Measurements from ENCODE around the gene CALHM1. TPM values are rescaled to one million over a fixed set of nuclear protein-coding genes. Genes with fewer than 3 reads are reported as not detected.

CALHM1 gene
- polyA plus RNA-seq, 3 donors, result 0.06 to 0.08 (median 0.08) TPM

Other genes starting within 250 kb of the CALHM1 start
- under 1 TPM; 0.14 to 0.19 (median 0.17) TPM for gene RPEL1, start 213.0 kb downstream of the CALHM1 start, polyA plus RNA-seq (ENCODE audit: insufficient read length in 3 of 3)
- gene INA, start 181.8 kb downstream of the CALHM1 start, polyA plus RNA-seq (ENCODE audit: insufficient read length in 3 of 3), result 1 to 10 TPM in 1 of 3 donors, under 1 TPM in 2; 0.54 to 1.1 (median 0.64) TPM
- gene PCGF6, start 107.8 kb downstream of the CALHM1 start, polyA plus RNA-seq (ENCODE audit: insufficient read length in 3 of 3), result 10 to 100 TPM; 12.9 to 15.7 (median 13.9) TPM
- 1 to 10 TPM; 7.4 to 8.9 (median 8.2) TPM for gene TAF5, start 90.9 kb downstream of the CALHM1 start, polyA plus RNA-seq (ENCODE audit: insufficient read length in 3 of 3)
- 100 to 1,000 TPM; 192 to 270 (median 233) TPM for gene ATP5MK, start 62.4 kb downstream of the CALHM1 start, polyA plus RNA-seq (ENCODE audit: insufficient read length in 3 of 3)
- gene PDCD11, start 62.3 kb downstream of the CALHM1 start, polyA plus RNA-seq (ENCODE audit: insufficient read length in 3 of 3), result 10 to 100 TPM; 35.7 to 38.6 (median 36.7) TPM
- gene CALHM2, start 6.5 kb downstream of the CALHM1 start, polyA plus RNA-seq (ENCODE audit: insufficient read length in 3 of 3), result 10 to 100 TPM; 13.2 to 14.4 (median 14.4) TPM
- not detected for gene CALHM3, start 20.3 kb upstream of the CALHM1 start, polyA plus RNA-seq (ENCODE audit: insufficient read length in 3 of 3)
- gene NEURL1, start 34.8 kb upstream of the CALHM1 start, polyA plus RNA-seq (ENCODE audit: insufficient read length in 3 of 3), result 1 to 10 TPM in 2 of 3 donors, under 1 TPM in 1; 0.90 to 2.4 (median 1.8) TPM